ENCODE measurements around the gene CAMTA1.

The CAMTA1 gene

DNA sequence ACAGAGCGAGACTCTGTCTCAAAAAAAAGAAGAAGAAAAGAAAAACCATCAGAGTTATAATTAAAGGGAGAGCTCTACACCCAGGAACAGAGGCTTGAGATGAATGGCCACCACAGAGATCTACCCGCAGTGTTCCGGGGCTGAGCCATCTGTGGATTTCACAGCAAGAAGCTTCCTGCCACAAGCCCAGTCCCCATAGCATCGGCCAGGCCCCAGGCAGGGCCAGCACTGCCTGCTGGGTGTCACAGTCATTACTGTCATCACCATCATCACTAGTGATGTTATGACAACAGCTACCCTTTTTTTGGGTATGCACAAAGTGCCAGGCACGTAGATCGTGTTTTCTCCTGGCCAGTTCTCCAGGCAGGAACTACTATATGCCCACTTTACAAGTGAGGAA lies 874.3 kb downstream of the CAMTA1 start:
- no peak for ATAC-seq
- TF ChIP-seq BACH2 (CRISPR knock-in tag; IDR thresholded peaks at IDR 0.05; ENCODE audit: borderline replicate concordance): no peak
- TF ChIP-seq OSR1 (CRISPR knock-in tag; IDR thresholded peaks at IDR 0.05): no peak

- TF ChIP-seq ZNF8 (CRISPR knock-in tag; IDR thresholded peaks at IDR 0.05) (no peak), TOX (CRISPR knock-in tag; IDR thresholded peaks at IDR 0.05; ENCODE audit: borderline replicate concordance) (no peak), ZFP30 (CRISPR knock-in tag; IDR thresholded peaks at IDR 0.05) (no peak), ZNF70 (CRISPR knock-in tag; IDR thresholded peaks at IDR 0.05) (no peak), TSHZ2 (CRISPR knock-in tag; IDR thresholded peaks at IDR 0.05) (no peak), ISL1 (CRISPR knock-in tag; IDR thresholded peaks at IDR 0.05) (no peak), ARNTL (CRISPR knock-in tag; IDR thresholded peaks at IDR 0.05; ENCODE audit: borderline replicate concordance, low read depth) (no peak), SNAI2 (CRISPR knock-in tag; IDR thresholded peaks at IDR 0.05) (no peak), ZC3H10 (CRISPR knock-in tag; IDR thresholded peaks at IDR 0.05) (no peak)
- no peak for ATAC-seq
These were observed 878.3 kb downstream of the CAMTA1 start for GRCh38 chr1:7663451-7664146.

DNA sequence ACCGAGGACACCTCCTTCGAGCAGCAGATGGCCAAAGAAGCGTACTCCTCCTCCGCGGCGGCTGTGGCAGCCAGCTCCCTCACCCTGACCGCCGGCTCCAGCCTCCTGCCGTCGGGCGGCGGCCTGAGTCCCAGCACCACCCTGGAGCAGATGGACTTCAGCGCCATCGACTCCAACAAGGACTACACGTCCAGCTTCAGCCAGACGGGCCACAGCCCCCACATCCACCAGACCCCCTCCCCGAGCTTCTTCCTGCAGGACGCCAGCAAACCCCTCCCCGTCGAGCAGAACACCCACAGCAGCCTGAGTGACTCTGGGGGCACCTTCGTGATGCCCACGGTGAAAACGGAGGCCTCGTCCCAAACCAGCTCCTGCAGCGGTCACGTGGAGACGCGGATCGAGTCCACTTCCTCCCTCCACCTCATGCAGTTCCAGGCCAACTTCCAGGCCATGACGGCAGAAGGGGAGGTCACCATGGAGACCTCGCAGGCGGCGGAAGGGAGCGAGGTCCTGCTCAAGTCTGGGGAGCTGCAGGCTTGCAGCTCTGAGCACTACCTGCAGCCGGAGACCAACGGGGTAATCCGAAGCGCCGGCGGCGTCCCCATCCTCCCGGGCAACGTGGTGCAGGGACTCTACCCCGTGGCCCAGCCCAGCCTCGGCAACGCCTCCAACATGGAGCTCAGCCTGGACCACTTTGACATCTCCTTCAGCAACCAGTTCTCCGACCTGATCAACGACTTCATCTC lies 879.1 kb downstream of the CAMTA1 start:
- TF ChIP-seq TCF4 (CRISPR knock-in tag; IDR thresholded peaks at IDR 0.05; ENCODE audit: borderline replicate concordance): no peak
- TF ChIP-seq PPARA (CRISPR knock-in tag; IDR thresholded peaks at IDR 0.05; ENCODE audit: borderline replicate concordance): no peak
- TF ChIP-seq ZNF70 (CRISPR knock-in tag; IDR thresholded peaks at IDR 0.05): no peak
- TF ChIP-seq BACH2 (CRISPR knock-in tag; IDR thresholded peaks at IDR 0.05; ENCODE audit: borderline replicate concordance): no peak
- no peak for TF ChIP-seq ZFP3 (CRISPR knock-in tag; IDR thresholded peaks at IDR 0.05)
- no peak for TF ChIP-seq ZFP30 (CRISPR knock-in tag; IDR thresholded peaks at IDR 0.05)
- no peak for TF ChIP-seq ISL1 (CRISPR knock-in tag; IDR thresholded peaks at IDR 0.05)
- no peak for TF ChIP-seq ESRRG (CRISPR knock-in tag; IDR thresholded peaks at IDR 0.05)
- no peak for TF ChIP-seq POU6F1 (CRISPR knock-in tag; IDR thresholded peaks at IDR 0.05; ENCODE audit: borderline replicate concordance, low read depth)
- TF ChIP-seq CSRNP3 (CRISPR knock-in tag; IDR thresholded peaks at IDR 0.05): no peak
- TF ChIP-seq OSR1 (CRISPR knock-in tag; IDR thresholded peaks at IDR 0.05): no peak
- no peak for TF ChIP-seq GLIS3 (CRISPR knock-in tag; IDR thresholded peaks at IDR 0.05)
- no peak for TF ChIP-seq SNAI2 (CRISPR knock-in tag; IDR thresholded peaks at IDR 0.05)
- TF ChIP-seq TSHZ2 (CRISPR knock-in tag; IDR thresholded peaks at IDR 0.05): no peak
- TF ChIP-seq ARNTL (CRISPR knock-in tag; IDR thresholded peaks at IDR 0.05; ENCODE audit: borderline replicate concordance, low read depth): no peak
- no peak for TF ChIP-seq PATZ1 (CRISPR knock-in tag; IDR thresholded peaks at IDR 0.05; ENCODE audit: borderline replicate concordance)
- no peak for TF ChIP-seq ZC3H10 (CRISPR knock-in tag; IDR thresholded peaks at IDR 0.05)
- TF ChIP-seq TOX (CRISPR knock-in tag; IDR thresholded peaks at IDR 0.05; ENCODE audit: borderline replicate concordance): no peak
- no peak for TF ChIP-seq ZNF565 (CRISPR knock-in tag; conservative IDR thresholded peaks at IDR 0.05; ENCODE audit: low read depth)
- ATAC-seq: no peak
